Measurements from ENCODE around the gene CHTF8.

The CHTF8 gene

GRCh38 chr16:69071036-69071435 is 61.4 kb downstream of the CHTF8 start:
- Histone ChIP-seq H3K4me3 (ENCODE audit: low read depth, low read length) (no peak overlapping the region), H3K9me3 (ENCODE audit: control insufficient read depth, insufficient read depth, low read depth, low read length) (no peaks in the 10 kb centered on the region), H3K36me3 (ENCODE audit: control insufficient read depth in 2 of 2, insufficient read depth in 1 of 2, low read length in 2 of 2) (no peaks in the 10 kb centered on the region), H3K27ac (ENCODE audit: extremely low read depth, low read depth, low read length) (no peak overlapping the region), H3K4me1 (ENCODE audit: control insufficient read depth, insufficient read depth, low read length) (peaks cover 8% of the 10 kb centered on the region)
- TF ChIP-seq EGR2 (tag by site-specific recombination; IDR thresholded peaks at IDR 0.05; ENCODE audit: low read depth), result no peak
- TF ChIP-seq ZNF202 (tag by site-specific recombination; IDR thresholded peaks at IDR 0.05; ENCODE audit: borderline replicate concordance), result no peak
- TF ChIP-seq ZNF548 (tag by site-specific recombination; IDR thresholded peaks at IDR 0.05), result no peak
- no peak for TF ChIP-seq ZBTB7A (tag by site-specific recombination; IDR thresholded peaks at IDR 0.05; ENCODE audit: low read depth)
- no peak for TF ChIP-seq ZNF530 (tag by site-specific recombination; IDR thresholded peaks at IDR 0.05; ENCODE audit: low read depth)
- TF ChIP-seq KLF1 (tag by site-specific recombination; IDR thresholded peaks at IDR 0.05), result no peak
- TF ChIP-seq ZNF37A (tag by site-specific recombination; IDR thresholded peaks at IDR 0.05), result no peak
- no peak for TF ChIP-seq KLF17 (tag by site-specific recombination; IDR thresholded peaks at IDR 0.05)
- no peak for TF ChIP-seq SALL2 (tag by site-specific recombination; IDR thresholded peaks at IDR 0.05; ENCODE audit: borderline replicate concordance)
- TF ChIP-seq KLF8 (tag by site-specific recombination; IDR thresholded peaks at IDR 0.05), result no peak
- TF ChIP-seq ZFP3 (tag by site-specific recombination; IDR thresholded peaks at IDR 0.05; ENCODE audit: low read depth), result no peak
- TF ChIP-seq ZNF223 (tag by site-specific recombination; IDR thresholded peaks at IDR 0.05), result no peak
- TF ChIP-seq ZNF138 (tag by site-specific recombination; IDR thresholded peaks at IDR 0.05; ENCODE audit: borderline replicate concordance), result no peak
- no peak for TF ChIP-seq KLF16 (tag by site-specific recombination; IDR thresholded peaks at IDR 0.05)
- TF ChIP-seq ZNF768 (tag by site-specific recombination; IDR thresholded peaks at IDR 0.05), result no peak
- TF ChIP-seq, protein P1, sequence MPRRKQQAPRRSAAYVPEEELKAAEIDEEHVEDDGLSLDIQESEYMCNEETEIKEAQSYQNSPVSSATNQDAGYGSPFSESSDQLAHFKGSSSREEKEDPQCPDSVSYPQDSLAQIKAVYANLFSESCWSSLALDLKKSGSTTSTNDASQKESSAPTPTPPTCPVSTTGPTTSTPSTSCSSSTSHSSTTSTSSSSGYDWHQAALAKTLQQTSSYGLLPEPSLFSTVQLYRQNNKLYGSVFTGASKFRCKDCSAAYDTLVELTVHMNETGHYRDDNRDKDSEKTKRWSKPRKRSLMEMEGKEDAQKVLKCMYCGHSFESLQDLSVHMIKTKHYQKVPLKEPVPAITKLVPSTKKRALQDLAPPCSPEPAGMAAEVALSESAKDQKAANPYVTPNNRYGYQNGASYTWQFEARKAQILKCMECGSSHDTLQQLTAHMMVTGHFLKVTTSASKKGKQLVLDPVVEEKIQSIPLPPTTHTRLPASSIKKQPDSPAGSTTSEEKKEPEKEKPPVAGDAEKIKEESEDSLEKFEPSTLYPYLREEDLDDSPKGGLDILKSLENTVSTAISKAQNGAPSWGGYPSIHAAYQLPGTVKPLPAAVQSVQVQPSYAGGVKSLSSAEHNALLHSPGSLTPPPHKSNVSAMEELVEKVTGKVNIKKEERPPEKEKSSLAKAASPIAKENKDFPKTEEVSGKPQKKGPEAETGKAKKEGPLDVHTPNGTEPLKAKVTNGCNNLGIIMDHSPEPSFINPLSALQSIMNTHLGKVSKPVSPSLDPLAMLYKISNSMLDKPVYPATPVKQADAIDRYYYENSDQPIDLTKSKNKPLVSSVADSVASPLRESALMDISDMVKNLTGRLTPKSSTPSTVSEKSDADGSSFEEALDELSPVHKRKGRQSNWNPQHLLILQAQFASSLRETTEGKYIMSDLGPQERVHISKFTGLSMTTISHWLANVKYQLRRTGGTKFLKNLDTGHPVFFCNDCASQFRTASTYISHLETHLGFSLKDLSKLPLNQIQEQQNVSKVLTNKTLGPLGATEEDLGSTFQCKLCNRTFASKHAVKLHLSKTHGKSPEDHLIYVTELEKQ (tag by site-specific recombination; IDR thresholded peaks at IDR 0.05; ENCODE audit: borderline replicate concordance), result no peak
- TF ChIP-seq ZNF433 (tag by site-specific recombination; IDR thresholded peaks at IDR 0.05; ENCODE audit: low read depth), result no peak
- TF ChIP-seq ZNF157 (tag by site-specific recombination; IDR thresholded peaks at IDR 0.05), result no peak
- no peak for TF ChIP-seq ZNF426 (tag by site-specific recombination; IDR thresholded peaks at IDR 0.05)
- POLR2A ChIA-PET, result no interaction called here
- CTCF ChIA-PET, result interaction anchor here (0.9 kb wide), 1 partner anchor 41 kb away, joined by 4 read pairs; no protein-coding TSS in a partner anchor

- Histone ChIP-seq H3K36me3 (ENCODE audit: control insufficient read depth in 2 of 2, insufficient read depth in 1 of 2, low read length in 2 of 2) (no peaks in the 10 kb centered on the region), H3K27ac (ENCODE audit: extremely low read depth, low read depth, low read length) (no peak overlapping the region), H3K4me3 (ENCODE audit: low read depth, low read length) (no peak overlapping the region), H3K4me1 (ENCODE audit: control insufficient read depth, insufficient read depth, low read length) (peaks cover 8% of the 10 kb centered on the region), H3K9me3 (ENCODE audit: control insufficient read depth, insufficient read depth, low read depth, low read length) (no peaks in the 10 kb centered on the region)
- ChIA-PET CTCF (interaction anchor here (0.5 kb wide), 1 partner anchor 29 kb away, joined by 4 read pairs; no protein-coding TSS in a partner anchor), POLR2A (no interaction called here)
- TF ChIP-seq, protein P2, sequence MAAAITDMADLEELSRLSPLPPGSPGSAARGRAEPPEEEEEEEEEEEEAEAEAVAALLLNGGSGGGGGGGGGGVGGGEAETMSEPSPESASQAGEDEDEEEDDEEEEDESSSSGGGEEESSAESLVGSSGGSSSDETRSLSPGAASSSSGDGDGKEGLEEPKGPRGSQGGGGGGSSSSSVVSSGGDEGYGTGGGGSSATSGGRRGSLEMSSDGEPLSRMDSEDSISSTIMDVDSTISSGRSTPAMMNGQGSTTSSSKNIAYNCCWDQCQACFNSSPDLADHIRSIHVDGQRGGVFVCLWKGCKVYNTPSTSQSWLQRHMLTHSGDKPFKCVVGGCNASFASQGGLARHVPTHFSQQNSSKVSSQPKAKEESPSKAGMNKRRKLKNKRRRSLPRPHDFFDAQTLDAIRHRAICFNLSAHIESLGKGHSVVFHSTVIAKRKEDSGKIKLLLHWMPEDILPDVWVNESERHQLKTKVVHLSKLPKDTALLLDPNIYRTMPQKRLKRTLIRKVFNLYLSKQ (tag by site-specific recombination; IDR thresholded peaks at IDR 0.05; ENCODE audit: borderline replicate concordance), result no peak
- TF ChIP-seq ZNF19 (tag by site-specific recombination; IDR thresholded peaks at IDR 0.05; ENCODE audit: low read depth) (no peak), ZNF23 (tag by site-specific recombination; IDR thresholded peaks at IDR 0.05; ENCODE audit: borderline replicate concordance) (no peak), ZNF37A (tag by site-specific recombination; IDR thresholded peaks at IDR 0.05) (no peak), ZNF112 (tag by site-specific recombination; IDR thresholded peaks at IDR 0.05) (no peak), ZNF2 (tag by site-specific recombination; IDR thresholded peaks at IDR 0.05) (no peak), GLI4 (tag by site-specific recombination; IDR thresholded peaks at IDR 0.05) (no peak)
- TF ChIP-seq, protein P3, sequence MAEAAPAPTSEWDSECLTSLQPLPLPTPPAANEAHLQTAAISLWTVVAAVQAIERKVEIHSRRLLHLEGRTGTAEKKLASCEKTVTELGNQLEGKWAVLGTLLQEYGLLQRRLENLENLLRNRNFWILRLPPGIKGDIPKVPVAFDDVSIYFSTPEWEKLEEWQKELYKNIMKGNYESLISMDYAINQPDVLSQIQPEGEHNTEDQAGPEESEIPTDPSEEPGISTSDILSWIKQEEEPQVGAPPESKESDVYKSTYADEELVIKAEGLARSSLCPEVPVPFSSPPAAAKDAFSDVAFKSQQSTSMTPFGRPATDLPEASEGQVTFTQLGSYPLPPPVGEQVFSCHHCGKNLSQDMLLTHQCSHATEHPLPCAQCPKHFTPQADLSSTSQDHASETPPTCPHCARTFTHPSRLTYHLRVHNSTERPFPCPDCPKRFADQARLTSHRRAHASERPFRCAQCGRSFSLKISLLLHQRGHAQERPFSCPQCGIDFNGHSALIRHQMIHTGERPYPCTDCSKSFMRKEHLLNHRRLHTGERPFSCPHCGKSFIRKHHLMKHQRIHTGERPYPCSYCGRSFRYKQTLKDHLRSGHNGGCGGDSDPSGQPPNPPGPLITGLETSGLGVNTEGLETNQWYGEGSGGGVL (tag by site-specific recombination; IDR thresholded peaks at IDR 0.05), result no peak
Observed at GRCh38 chr16:69069504-69069903, 62.9 kb downstream of the CHTF8 start.

Data from HEK293 (cell line).